ENCODE measurements around the gene UVSSA. TPM values are rescaled to one million over a fixed set of nuclear protein-coding genes. Genes with fewer than 3 reads are reported as not detected.

UVSSA gene
- polyA plus RNA-seq, 1 experiment = 5.8 TPM

DNA sequence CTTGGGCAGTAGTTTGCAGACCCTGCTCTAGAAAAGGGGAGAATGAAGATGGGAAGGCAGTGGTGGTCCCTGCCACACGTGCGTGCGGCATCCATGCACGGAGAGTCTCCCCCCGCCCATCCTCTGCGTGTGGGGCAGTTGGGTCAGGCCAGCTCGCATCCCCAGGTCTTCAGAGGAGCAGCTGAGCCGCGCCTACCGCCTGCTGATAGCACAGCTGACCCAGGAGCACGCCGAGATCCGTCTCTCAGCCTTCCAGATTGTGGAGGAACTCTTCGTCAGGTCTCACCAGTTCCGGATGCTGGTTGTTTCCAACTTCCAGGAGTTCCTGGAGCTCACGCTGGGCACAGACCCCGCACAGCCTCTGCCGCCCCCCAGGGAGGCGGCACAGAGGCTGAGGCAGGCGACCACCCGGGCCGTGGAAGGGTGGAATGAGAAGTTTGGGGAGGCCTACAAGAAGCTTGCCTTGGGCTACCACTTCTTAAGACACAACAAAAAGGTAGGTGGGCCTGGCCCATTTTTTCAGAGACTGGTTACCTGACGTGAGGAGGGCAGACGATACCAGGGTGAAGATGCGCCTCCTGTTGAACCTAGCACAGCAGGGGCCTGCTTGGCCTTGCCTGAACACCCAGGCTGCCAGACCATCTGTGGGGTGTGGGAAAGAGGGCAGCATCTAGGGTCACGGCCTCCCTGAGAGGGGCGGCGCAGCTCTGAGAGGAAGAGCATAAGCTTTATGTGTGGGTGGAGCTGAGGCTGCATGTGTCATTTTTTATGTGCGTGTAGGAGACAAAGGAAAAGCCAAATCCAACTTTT is 2.6 kb downstream of the UVSSA start:
- Histone ChIP-seq H3K36me3 (ENCODE audit: control insufficient read depth, insufficient read depth, low read length) (peaks cover 12% of the 10 kb centered on the region), H3K4me3 (ENCODE audit: low read depth, low read length) (no peak overlapping the region), H3K27me3 (ENCODE audit: control insufficient read depth, insufficient read depth, low read length) (no peaks in the 10 kb centered on the region)
- no peak for DNase-seq (ENCODE audit: low read depth)
- ChIA-PET POLR2A (interaction anchor here (0.6 kb wide), 1 partner anchor 371 kb away, joined by 5 read pairs; the partner anchor contains the start of gene TMEM129), CTCF (interaction anchor here (1.1 to 1.2 kb wide), 2 partner anchors 64 to 218 kb away, joined by 3 to 4 read pairs; no protein-coding TSS in a partner anchor)
- TF ChIP-seq, protein P1, sequence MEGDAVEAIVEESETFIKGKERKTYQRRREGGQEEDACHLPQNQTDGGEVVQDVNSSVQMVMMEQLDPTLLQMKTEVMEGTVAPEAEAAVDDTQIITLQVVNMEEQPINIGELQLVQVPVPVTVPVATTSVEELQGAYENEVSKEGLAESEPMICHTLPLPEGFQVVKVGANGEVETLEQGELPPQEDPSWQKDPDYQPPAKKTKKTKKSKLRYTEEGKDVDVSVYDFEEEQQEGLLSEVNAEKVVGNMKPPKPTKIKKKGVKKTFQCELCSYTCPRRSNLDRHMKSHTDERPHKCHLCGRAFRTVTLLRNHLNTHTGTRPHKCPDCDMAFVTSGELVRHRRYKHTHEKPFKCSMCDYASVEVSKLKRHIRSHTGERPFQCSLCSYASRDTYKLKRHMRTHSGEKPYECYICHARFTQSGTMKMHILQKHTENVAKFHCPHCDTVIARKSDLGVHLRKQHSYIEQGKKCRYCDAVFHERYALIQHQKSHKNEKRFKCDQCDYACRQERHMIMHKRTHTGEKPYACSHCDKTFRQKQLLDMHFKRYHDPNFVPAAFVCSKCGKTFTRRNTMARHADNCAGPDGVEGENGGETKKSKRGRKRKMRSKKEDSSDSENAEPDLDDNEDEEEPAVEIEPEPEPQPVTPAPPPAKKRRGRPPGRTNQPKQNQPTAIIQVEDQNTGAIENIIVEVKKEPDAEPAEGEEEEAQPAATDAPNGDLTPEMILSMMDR (IDR thresholded peaks at IDR 0.05; ENCODE audit: insufficient read depth, low read depth, low read length) = no peak

DNA sequence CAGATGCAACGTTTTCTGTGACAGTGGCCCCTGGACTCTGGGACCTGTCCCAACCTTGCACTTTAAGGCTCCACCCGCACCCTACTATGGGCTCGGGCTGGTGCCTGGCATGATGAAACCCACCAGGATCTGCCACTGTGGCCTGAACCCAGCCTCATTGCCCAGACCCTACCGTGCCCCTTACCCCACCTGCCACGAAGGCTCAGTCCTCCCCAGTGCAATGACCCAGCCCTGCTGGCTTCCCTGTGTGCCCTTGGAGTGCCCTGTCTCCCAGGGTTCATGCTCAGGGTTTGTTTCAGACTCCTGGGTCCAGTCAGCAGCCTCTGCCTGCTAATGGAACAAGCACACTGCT is 3.1 kb downstream of the UVSSA start:
- Histone ChIP-seq H3K4me3 (ENCODE audit: low read depth, low read length) (no peak overlapping the region), H3K27me3 (ENCODE audit: control insufficient read depth, insufficient read depth, low read length) (no peaks in the 10 kb centered on the region), H3K36me3 (ENCODE audit: control insufficient read depth, insufficient read depth, low read length) (peaks cover 14% of the 10 kb centered on the region)
- TF ChIP-seq, protein P1 (IDR thresholded peaks at IDR 0.05; ENCODE audit: insufficient read depth, low read depth, low read length) = no peak
- CTCF ChIA-PET = interaction anchor here (0.7 to 1.2 kb wide), 4 partner anchors 65 to 279 kb away, joined by 3 to 6 read pairs (median 4); no protein-coding TSS in a partner anchor
- DNase-seq (ENCODE audit: low read depth) = no peak
- POLR2A ChIA-PET = no interaction called here

DNA sequence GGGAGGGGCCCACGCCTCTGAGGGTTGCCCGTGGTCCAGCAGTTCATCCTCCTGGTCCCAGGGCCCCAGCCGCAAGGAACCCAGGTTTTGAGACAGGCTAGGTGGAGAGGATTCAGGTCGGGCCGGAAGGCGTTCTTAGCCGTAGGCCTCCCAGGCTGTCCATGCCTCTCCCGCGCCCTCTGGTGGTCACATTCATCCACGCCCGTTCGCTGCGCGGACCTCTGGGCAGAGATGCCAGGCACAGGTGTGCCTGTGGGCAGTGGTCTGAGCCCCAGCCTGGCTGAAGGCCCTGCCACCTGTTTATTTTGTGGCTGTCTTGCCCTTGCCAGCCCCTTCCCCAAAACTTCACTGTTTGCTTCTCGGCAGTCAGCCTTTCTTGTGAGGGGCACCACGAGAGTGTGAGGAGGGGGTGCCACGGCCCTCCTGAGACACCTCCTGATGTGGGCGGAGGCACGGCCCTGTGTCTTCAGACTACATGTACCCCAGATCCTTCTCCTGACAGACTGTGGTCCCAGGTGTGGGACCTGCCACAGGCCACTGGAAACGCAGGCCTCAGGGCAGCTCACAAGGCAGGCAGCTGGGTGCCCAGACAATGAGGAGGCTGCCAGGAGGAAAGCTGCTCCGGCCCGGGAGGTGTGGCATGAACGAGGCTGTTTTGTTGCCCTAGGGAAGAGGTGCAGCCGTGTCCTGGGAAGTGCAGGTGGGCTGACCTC is 5.0 kb downstream of the UVSSA start:
- H3K4me3 ChIP-seq (ENCODE audit: low read depth, low read length) = no peak overlapping the region
- peaks cover 18% of the 10 kb centered on the region for H3K36me3 ChIP-seq (ENCODE audit: control insufficient read depth, insufficient read depth, low read length)
- no peak for DNase-seq (ENCODE audit: low read depth)
- ChIA-PET CTCF (interaction anchor here (0.8 to 9.9 kb wide), 5 partner anchors 192 to 361 kb away, joined by 3 to 103 read pairs (median 3); no protein-coding TSS in a partner anchor), POLR2A (no interaction called here)
- TF ChIP-seq, protein P1 (IDR thresholded peaks at IDR 0.05; ENCODE audit: insufficient read depth, low read depth, low read length) = peak; percentile 96
- no peaks in the 10 kb centered on the region for H3K27me3 ChIP-seq (ENCODE audit: control insufficient read depth, insufficient read depth, low read length)

DNA sequence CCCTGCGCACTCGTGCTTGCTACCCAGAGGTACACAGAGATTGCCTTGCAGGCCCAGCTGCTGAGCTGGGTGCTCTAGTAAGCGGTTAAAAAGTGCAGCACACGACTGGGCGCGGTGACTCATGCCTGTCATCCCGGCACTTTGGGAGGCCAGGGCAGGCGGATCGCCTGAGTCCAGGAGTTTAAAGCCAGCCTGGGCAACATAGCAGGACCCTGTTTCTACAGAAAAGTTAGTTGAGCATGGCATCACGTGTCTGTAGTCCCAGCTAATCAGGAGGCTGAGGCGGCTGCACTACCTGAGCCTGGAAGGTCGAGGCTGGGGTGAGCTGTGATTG is 5.5 kb downstream of the UVSSA start:
- TF ChIP-seq, protein P1 (IDR thresholded peaks at IDR 0.05; ENCODE audit: insufficient read depth, low read depth, low read length) = no peak
- no peaks in the 10 kb centered on the region for H3K27me3 ChIP-seq (ENCODE audit: control insufficient read depth, insufficient read depth, low read length)
- DNase-seq (ENCODE audit: low read depth) = no peak
- peaks cover 21% of the 10 kb centered on the region for H3K36me3 ChIP-seq (ENCODE audit: control insufficient read depth, insufficient read depth, low read length)
- ChIA-PET POLR2A (no interaction called here), CTCF (interaction anchor here (0.6 to 9.9 kb wide), 6 partner anchors 100 to 362 kb away, joined by 3 to 103 read pairs (median 3); no protein-coding TSS in a partner anchor)
- no peak overlapping the region for H3K4me3 ChIP-seq (ENCODE audit: low read depth, low read length)
